Bronchus fibroblast of lung (primary cell): ENCODE results near the gene UBE2D2. TPM values are rescaled to one million over a fixed set of nuclear protein-coding genes. Genes with fewer than 3 reads are reported as not detected.

ENCODE experiments used
- total RNA-seq: library from RNA; depleted of rRNA; stranded (reverse); fragments of >200 nt; gene quantifications from 2 replicates; pipeline ENCODE4 v1.2.3, GENCODE V29; 2015

Gene UBE2D2
- 136 and 150 TPM in 2 replicates for total RNA-seq

GRCh38 chr5:139560752-139561654 is at the start of gene UBE2D2:
Gene UBE2D2, plus strand, starts transcription at chr5:139561339. Its CDS starts 453 bp downstream, at chr5:139561792.

GRCh38 chr5:139648205-139649081 is 87.3 kb downstream of the UBE2D2 start, which contains the start of gene CXXC5:
Gene CXXC5, plus strand, starts transcription at chr5:139648349. Its CDS starts 32,175 bp downstream, at chr5:139680524.

Other genes with a start within 250 kb of the UBE2D2 start
- gene PAIP2, start 219.5 kb upstream of the UBE2D2 start, total RNA-seq: 44.2 and 46.4 TPM in 2 replicates
- not detected in 2 replicates for gene SLC23A1, start 178.0 kb upstream of the UBE2D2 start, total RNA-seq
- gene MZB1, start 171.4 kb upstream of the UBE2D2 start, total RNA-seq: not detected in 2 replicates
- gene PROB1, start 166.2 kb upstream of the UBE2D2 start, total RNA-seq: 1.2 and 1.5 TPM in 2 replicates
- 5.1 and 7.4 TPM in 2 replicates for gene SPATA24, start 157.2 kb upstream of the UBE2D2 start, total RNA-seq
- 4.2 and 6.5 TPM in 2 replicates for gene DNAJC18, start 121.8 kb upstream of the UBE2D2 start, total RNA-seq
- 1.0 and 1.2 TPM in 2 replicates for gene ECSCR, start 98.6 kb upstream of the UBE2D2 start, total RNA-seq
- not detected in 2 replicates for gene SMIM33, start 90.3 kb upstream of the UBE2D2 start, total RNA-seq
- gene STING1, start 78.6 kb upstream of the UBE2D2 start, total RNA-seq: 51.0 and 51.4 TPM in 2 replicates
- gene CXXC5, start 87.0 kb downstream of the UBE2D2 start, total RNA-seq: 21.6 and 22.0 TPM in 2 replicates
- not detected in 2 replicates for gene PSD2, start 234.5 kb downstream of the UBE2D2 start, total RNA-seq